ENCODE measurements around the gene TMCO2. TPM values are rescaled to one million over a fixed set of nuclear protein-coding genes. Genes with fewer than 3 reads are reported as not detected.
"Not testable (repeated sequence)": the region's sequence is repeated elsewhere in the genome, so short reads cannot be mapped to it uniquely, and the experiment has no call there.

TMCO2 gene
- total RNA-seq, 1 experiment from 2014 or later, result not detected

DNA sequence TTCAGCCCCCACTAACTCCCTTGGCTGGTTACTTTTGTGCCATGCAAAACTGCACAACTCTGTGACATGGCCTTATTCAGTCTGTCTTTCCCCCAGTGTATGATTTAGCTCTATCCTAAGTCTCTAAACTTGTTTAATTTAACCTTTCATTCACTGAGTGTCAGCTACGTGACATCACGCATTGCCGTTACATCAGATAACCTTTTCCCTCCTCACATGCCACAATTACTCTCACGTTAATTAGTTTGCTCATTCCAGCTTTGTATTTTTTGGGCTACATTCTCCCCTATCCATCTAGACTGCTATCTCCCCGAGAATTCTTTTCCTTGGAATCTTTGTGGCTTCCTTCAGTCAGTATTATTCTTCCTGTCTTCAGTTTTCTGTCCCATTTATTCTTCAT lies 29.4 kb upstream of the TMCO2 start:
- H4K20me1 ChIP-seq (ENCODE audit: insufficient read depth), result no peaks in the 10 kb centered on the region
- ChIA-PET POLR2A (no interaction called here), CTCF (no interaction called here), RAD21 (ENCODE audit: low non-redundant PET in 1 of 2, low total read pairs in 2 of 2, uncharacterized antibody in 2 of 2, unreplicated experiment in 2 of 2) (no interaction called here)
- H3K27ac ChIP-seq (ENCODE audit: low read depth, low read length), result no peak overlapping the region
- no peaks in the 10 kb centered on the region; a peak in 1 of 4 replicates for H3K36me3 ChIP-seq (ENCODE audit: control insufficient read depth in 1 of 2, insufficient read depth in 2 of 2, low read length in 2 of 2)
- no peaks in the 10 kb centered on the region for H3K9me3 ChIP-seq (ENCODE audit: control insufficient read depth in 1 of 2, insufficient read depth in 1 of 2, low read depth in 1 of 2, low read length in 2 of 2)
- no peak for TF ChIP-seq EZH2phosphoT487 (IDR thresholded peaks at IDR 0.05; ENCODE audit: borderline replicate concordance)
- TF ChIP-seq SRF (IDR thresholded peaks at IDR 0.05; ENCODE audit: low read depth), result no peak
- TF ChIP-seq, protein P1, sequence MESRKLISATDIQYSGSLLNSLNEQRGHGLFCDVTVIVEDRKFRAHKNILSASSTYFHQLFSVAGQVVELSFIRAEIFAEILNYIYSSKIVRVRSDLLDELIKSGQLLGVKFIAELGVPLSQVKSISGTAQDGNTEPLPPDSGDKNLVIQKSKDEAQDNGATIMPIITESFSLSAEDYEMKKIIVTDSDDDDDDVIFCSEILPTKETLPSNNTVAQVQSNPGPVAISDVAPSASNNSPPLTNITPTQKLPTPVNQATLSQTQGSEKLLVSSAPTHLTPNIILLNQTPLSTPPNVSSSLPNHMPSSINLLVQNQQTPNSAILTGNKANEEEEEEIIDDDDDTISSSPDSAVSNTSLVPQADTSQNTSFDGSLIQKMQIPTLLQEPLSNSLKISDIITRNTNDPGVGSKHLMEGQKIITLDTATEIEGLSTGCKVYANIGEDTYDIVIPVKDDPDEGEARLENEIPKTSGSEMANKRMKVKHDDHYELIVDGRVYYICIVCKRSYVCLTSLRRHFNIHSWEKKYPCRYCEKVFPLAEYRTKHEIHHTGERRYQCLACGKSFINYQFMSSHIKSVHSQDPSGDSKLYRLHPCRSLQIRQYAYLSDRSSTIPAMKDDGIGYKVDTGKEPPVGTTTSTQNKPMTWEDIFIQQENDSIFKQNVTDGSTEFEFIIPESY (IDR thresholded peaks at IDR 0.05; ENCODE audit: extremely low read depth, insufficient replicate concordance, low read length), result no peak
- no peak for TF ChIP-seq SIN3A (IDR thresholded peaks at IDR 0.05; ENCODE audit: low read depth)
- TF ChIP-seq EGR1 (IDR thresholded peaks at IDR 0.05; ENCODE audit: low read depth), result no peak
- no peak for TF ChIP-seq ZNF274 (IDR thresholded peaks at IDR 0.05; ENCODE audit: low read depth, low read length)
- intact Hi-C loops (cut with micrococcal nuclease), result no loop called here
- H3K9me2 ChIP-seq (ENCODE audit: insufficient read depth), result no peaks in the 10 kb centered on the region
- ATAC-seq (no peak), DNase-seq (ENCODE audit: low read depth, low spot score) (no peak)
- H3K4me3 ChIP-seq (replicated peaks in 1 of 2; ENCODE audit: low read depth in 1 of 2, low read length in 2 of 2), result no peak overlapping the region
- H2AFZ ChIP-seq (ENCODE audit: low read depth, low read length, poor library complexity, severe bottlenecking), result no peak overlapping the region
- no peaks in the 10 kb centered on the region for H3K4me1 ChIP-seq (ENCODE audit: control insufficient read depth in 1 of 2, insufficient read depth in 2 of 2, low read length in 2 of 2)
- no peaks in the 10 kb centered on the region for H3K27me3 ChIP-seq (ENCODE audit: insufficient read depth, low read length)
- H3K79me2 ChIP-seq (ENCODE audit: insufficient read depth, low read length), result peaks cover 13% of the 10 kb centered on the region
- H3K4me2 ChIP-seq (ENCODE audit: low read length), result no peak overlapping the region
- no peak overlapping the region for H3K9ac ChIP-seq (ENCODE audit: low read length)
- BruUV-seq (replicated peaks), result no TSS peak

DNA sequence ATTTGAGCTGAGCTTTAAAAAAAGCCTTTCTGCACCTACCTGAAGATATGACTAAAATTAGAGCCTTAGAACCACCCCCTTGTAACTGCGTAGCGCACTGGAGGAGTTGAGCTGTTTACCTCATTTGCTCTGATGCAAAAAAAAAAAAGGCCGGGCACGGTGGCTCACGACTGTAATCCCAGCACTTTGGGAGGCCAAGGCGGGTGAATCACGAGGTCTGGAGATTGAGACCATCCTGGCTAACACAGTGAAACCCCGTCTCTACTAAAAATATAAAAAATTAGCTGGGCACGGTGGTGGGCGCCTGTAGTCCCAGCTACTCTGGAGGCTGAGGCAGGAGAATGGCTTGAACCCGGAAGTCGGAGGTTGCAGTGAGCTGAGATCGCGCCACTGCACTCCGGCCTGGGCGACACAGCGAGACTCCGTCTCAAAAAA lies 26.2 kb upstream of the TMCO2 start:
- POLR2A ChIA-PET; CTCF ChIA-PET; intact Hi-C loops (cut with micrococcal nuclease): not testable (repeated sequence)

More for the DNA sequence above, 26.2 kb upstream of the TMCO2 start:
- H3K9me3 ChIP-seq (ENCODE audit: control insufficient read depth in 1 of 2, insufficient read depth in 1 of 2, low read depth in 1 of 2, low read length in 2 of 2); H2AFZ ChIP-seq (ENCODE audit: low read depth, low read length, poor library complexity, severe bottlenecking); BruUV-seq (replicated peaks); DNase-seq (ENCODE audit: low read depth, low spot score); H3K27me3 ChIP-seq (ENCODE audit: insufficient read depth, low read length); H3K4me2 ChIP-seq (ENCODE audit: low read length); H3K9me2 ChIP-seq (ENCODE audit: insufficient read depth); H3K27ac ChIP-seq (ENCODE audit: low read depth, low read length); ATAC-seq; H4K20me1 ChIP-seq (ENCODE audit: insufficient read depth); H3K36me3 ChIP-seq (ENCODE audit: control insufficient read depth in 1 of 2, insufficient read depth in 2 of 2, low read length in 2 of 2); H3K9ac ChIP-seq (ENCODE audit: low read length); RAD21 ChIA-PET (ENCODE audit: low non-redundant PET in 1 of 2, low total read pairs in 2 of 2, uncharacterized antibody in 2 of 2, unreplicated experiment in 2 of 2); H3K4me1 ChIP-seq (ENCODE audit: control insufficient read depth in 1 of 2, insufficient read depth in 2 of 2, low read length in 2 of 2); H3K4me3 ChIP-seq (replicated peaks in 1 of 2; ENCODE audit: low read depth in 1 of 2, low read length in 2 of 2): not testable (repeated sequence)
- peaks cover 24% of the 10 kb centered on the region for H3K79me2 ChIP-seq (ENCODE audit: insufficient read depth, low read length)
